DND-41 (cell line): ENCODE measurements around the gene POLD1.

Experiments used
- CTCF ChIP-seq: IDR thresholded peaks from 2 replicates; pipeline ENCODE4 v1.5.1; 2012; ENCODE audit warnings: borderline replicate concordance, low read length, moderate library complexity, mild to moderate bottlenecking; ENCODE audit not compliant: poor library complexity, severe bottlenecking; ENCODE audit errors: extremely low read depth
- EZH2 ChIP-seq: IDR thresholded peaks from 3 replicates; pipeline ENCODE4 v1.6.1; 2012; ENCODE audit warnings: borderline replicate concordance, low read depth, mild to moderate bottlenecking, moderate library complexity, low read length, inconsistent platforms; ENCODE audit not compliant: severe bottlenecking

GRCh38 chr19:50457300-50457699 is 73.2 kb downstream of the POLD1 start:
- TF ChIP-seq CTCF (no peak), EZH2 (no peak)
